Measurements from ENCODE around the gene PCYT1B. TPM values are rescaled to one million over a fixed set of nuclear protein-coding genes. Genes with fewer than 3 reads are reported as not detected.

The PCYT1B gene
- total RNA-seq, 1 experiment from 2014 or later, result 20.7 TPM

- TF ChIP-seq ZNF281 (CRISPR knock-in tag; IDR thresholded peaks at IDR 0.05) (no peak), ZBTB21 (CRISPR knock-in tag; IDR thresholded peaks at IDR 0.05; ENCODE audit: borderline replicate concordance) (no peak), STAT6 (CRISPR knock-in tag; conservative IDR thresholded peaks at IDR 0.05; ENCODE audit: low read depth) (no peak), ZNF138 (CRISPR knock-in tag; conservative IDR thresholded peaks at IDR 0.05) (no peak), GTF2I (CRISPR knock-in tag; conservative IDR thresholded peaks at IDR 0.05) (no peak), ZNF317 (CRISPR knock-in tag; IDR thresholded peaks at IDR 0.05; ENCODE audit: borderline replicate concordance, low read depth) (no peak), MAX (CRISPR knock-in tag; IDR thresholded peaks at IDR 0.05) (no peak), MYBL2 (CRISPR knock-in tag; IDR thresholded peaks at IDR 0.05) (no peak)
These were observed 25.6 kb upstream of the PCYT1B start (continued) for GRCh38 chrX:24672701-24673190.

GRCh38 chrX:24668111-24668510 is 21.0 kb upstream of the PCYT1B start:
- Mint-ChIP-seq H3K27me3 (ENCODE audit: low read depth) (no peaks in the 10 kb centered on the region), H3K27ac (no peak overlapping the region), H3K4me3 (no peak overlapping the region), H3K4me1 (peaks cover 12% of the 10 kb centered on the region), H3K36me3 (no peaks in the 10 kb centered on the region), H3K9me3 (no peaks in the 10 kb centered on the region)
- ChIA-PET CTCF (interaction anchor here (0.8 to 1.0 kb wide), 2 partner anchors 8 to 13 kb away, joined by 3 read pairs; no protein-coding TSS in a partner anchor), POLR2A (no interaction called here)
- TF ChIP-seq ZNF416 (CRISPR knock-in tag; IDR thresholded peaks at IDR 0.05) (no peak), IRF1 (CRISPR knock-in tag; IDR thresholded peaks at IDR 0.05) (no peak), CDX4 (CRISPR knock-in tag; IDR thresholded peaks at IDR 0.05; ENCODE audit: borderline replicate concordance) (no peak), ATF6 (CRISPR knock-in tag; IDR thresholded peaks at IDR 0.05) (no peak), NR1H2 (CRISPR knock-in tag; IDR thresholded peaks at IDR 0.05) (no peak), CBFB (CRISPR knock-in tag; IDR thresholded peaks at IDR 0.05; ENCODE audit: low read depth) (no peak), HMGXB4 (CRISPR knock-in tag; IDR thresholded peaks at IDR 0.05) (no peak), NFE2L1 (CRISPR knock-in tag; IDR thresholded peaks at IDR 0.05) (no peak), CREM (CRISPR knock-in tag; IDR thresholded peaks at IDR 0.05) (no peak), KAT7 (CRISPR knock-in tag; IDR thresholded peaks at IDR 0.05; ENCODE audit: borderline replicate concordance) (no peak), GABPB1 (CRISPR knock-in tag; IDR thresholded peaks at IDR 0.05) (no peak), EMX1 (CRISPR knock-in tag; IDR thresholded peaks at IDR 0.05) (no peak), ZNF423 (CRISPR knock-in tag; IDR thresholded peaks at IDR 0.05) (no peak), AFF4 (CRISPR knock-in tag; IDR thresholded peaks at IDR 0.05; ENCODE audit: borderline replicate concordance) (no peak), ZNF138 (CRISPR knock-in tag; conservative IDR thresholded peaks at IDR 0.05) (no peak)
- DNase-seq (ENCODE audit: low spot score) (no peak), ATAC-seq (no peak)

All from WTC11 (cell line).